Activated CD8-positive, alpha-beta T cell treated with anti-CD3 and anti-CD28 coated beads for 36 hours (primary cell): Measurements from ENCODE around the gene KBTBD3. TPM values are rescaled to one million over a fixed set of nuclear protein-coding genes. Genes with fewer than 3 reads are reported as not detected.

Source experiments
- ATAC-seq: fragments of 200-7000 bp; cut with Tn5 transposase; one replicate; pipeline ENCODE4 v1.10.0; 2021; ENCODE audit warnings: mild to moderate bottlenecking, moderate library complexity
- CTCF ChIA-PET: fragments of 350-600 bp; sonication (Branson Sonifier 250); formaldehyde crosslinking; loops from one replicate; lab custom pipeline; 2021; ENCODE audit warnings: antibody characterized with exemption; lab: Charles Lee
- POLR2A ChIA-PET: fragments of 350-600 bp; sonication (Branson Sonifier 250); formaldehyde crosslinking; loops from one replicate; lab custom pipeline; 2021; ENCODE audit warnings: antibody characterized with exemption; lab: Charles Lee
- DNase-seq: peaks from one replicate; pipeline ENCODE4 v3.0.0-alpha.2; 2020
- H3K27ac Mint-ChIP-seq: one replicate; pipeline ENCODE4 v1.8.0; 2021; ENCODE audit warnings: mild to moderate bottlenecking, mixed read lengths
- H3K27me3 Mint-ChIP-seq: one replicate; pipeline ENCODE4 v1.8.0; 2021; ENCODE audit warnings: mixed read lengths
- H3K36me3 Mint-ChIP-seq: one replicate; pipeline ENCODE4 v1.8.0; 2021; ENCODE audit warnings: low read depth, mixed read lengths
- H3K4me1 Mint-ChIP-seq: one replicate; pipeline ENCODE4 v1.8.0; 2021; ENCODE audit warnings: low read depth, mixed read lengths
- H3K4me3 Mint-ChIP-seq: one replicate; pipeline ENCODE4 v1.8.0; 2021; ENCODE audit warnings: mild to moderate bottlenecking, moderate library complexity, mixed read lengths
- H3K9me3 Mint-ChIP-seq: one replicate; pipeline ENCODE4 v1.8.0; 2021; ENCODE audit warnings: mixed read lengths
- CTCF ChIP-seq: fragments of 200-600 bp; IDR thresholded peaks from one replicate; pipeline ENCODE4 v1.8.0; 2022; ENCODE audit warnings: antibody characterized with exemption, mild to moderate bottlenecking
- intact Hi-C: fragments of 100-400 bp; cut with micrococcal nuclease; formaldehyde crosslinking; loops from one replicate; pipeline ENCODE4 v1.10.0; 2022
- total RNA-seq, 2 experiments: library from RNA; stranded (reverse); gene quantifications; one replicate each; pipeline ENCODE4 v1.2.3, GENCODE V29; 2021

The KBTBD3 gene
- total RNA-seq, 2 experiments from 2014 or later, result 10.2 to 11.2 TPM

- Mint-ChIP-seq H3K27ac (no peak overlapping the region), H3K9me3 (peaks cover 23% of the 10 kb centered on the region), H3K36me3 (peaks cover 74% of the 10 kb centered on the region), H3K4me1 (peaks cover 6% of the 10 kb centered on the region), H3K27me3 (no peaks in the 10 kb centered on the region), H3K4me3 (no peak overlapping the region)
- ChIA-PET CTCF (no interaction called here), POLR2A (no interaction called here)
- intact Hi-C loops, result no loop called here
- ATAC-seq, result no peak
- no peak for DNase-seq
- no peak for TF ChIP-seq CTCF
Measured at GRCh38 chr11:106001304-106002012, 75.7 kb downstream of the KBTBD3 start.

Other genes starting within 250 kb of the KBTBD3 start
- gene MSANTD4, start 55.1 kb downstream of the KBTBD3 start, total RNA-seq, result 10 to 100 TPM; 10.3 to 11.3 TPM
- 10 to 100 TPM; 41.6 to 46.2 TPM for gene AASDHPPT, start 315 bp upstream of the KBTBD3 start, total RNA-seq